ENCODE measurements around the gene ING3.

GRCh38 chr7:120960714-120961113 lies 10.1 kb downstream of the ING3 start:
- TF ChIP-seq CTCF (IDR thresholded peaks at IDR 0.05) (no peak), POLR2A (IDR thresholded peaks at IDR 0.05) (no peak)

All from adrenal gland (tissue), 5 donors.